H1 (cell line): Measurements from ENCODE around the gene IFT81. TPM values are rescaled to one million over a fixed set of nuclear protein-coding genes. Genes with fewer than 3 reads are reported as not detected.

Experiments used
- CTCF ChIA-PET: fragments of 300-600 bp; sonication (Branson Sonifier 250); formaldehyde crosslinking; loops from one replicate; lab custom pipeline; 2021; ENCODE audit not compliant: partially characterized antibody; lab: Charles Lee
- POLR2A ChIA-PET: fragments of 300-600 bp; sonication (Branson Sonifier 250); formaldehyde crosslinking; loops from one replicate; lab custom pipeline; 2021; ENCODE audit warnings: inconsistent platforms; ENCODE audit not compliant: partially characterized antibody; lab: Charles Lee
- DNase-seq, 2 experiments: peaks; one replicate each; pipeline versions ENCODE4 v3.0.0 to v3.0.0-alpha.2; 2010 to 2022; ENCODE audit warnings: low spot score in 2 of 2, low read depth in 1 of 2, mixed read lengths in 1 of 2
- FAIRE-seq: peaks from 2 replicates; lab custom pipeline; 2011; peaks lifted over from hg19 to GRCh38; lab: Jason Lieb, UNC
- H2AFZ ChIP-seq: 2 replicates; pipeline ENCODE4 v1.8.1; 2012; ENCODE audit warnings: low read length, inconsistent platforms
- H2AK5ac ChIP-seq: 2 replicates; pipeline ENCODE4 v1.6.1; 2013; ENCODE audit warnings: low read depth, low read length
- H2BK120ac ChIP-seq: replicated peaks from 2 replicates; pipeline ENCODE3; 2013; ENCODE audit warnings: low read depth, low read length, inconsistent platforms
- H2BK12ac ChIP-seq: 2 replicates; pipeline ENCODE4 v1.6.1; 2013; ENCODE audit warnings: low read depth, low read length
- H2BK15ac ChIP-seq: 2 replicates; pipeline ENCODE4 v1.6.1; 2013; ENCODE audit warnings: low read length
- H2BK20ac ChIP-seq: 2 replicates; pipeline ENCODE4 v1.6.1; 2013; ENCODE audit warnings: low read length
- H2BK5ac ChIP-seq: 2 replicates; pipeline ENCODE4 v1.6.1; 2013; ENCODE audit warnings: low read depth, low read length
- H3K14ac ChIP-seq: 2 replicates; pipeline ENCODE4 v1.6.1; 2013; ENCODE audit warnings: inconsistent platforms; ENCODE audit not compliant: insufficient read length
- H3K18ac ChIP-seq: 2 replicates; pipeline ENCODE4 v1.6.1; 2013; ENCODE audit warnings: low read length; ENCODE audit errors: extremely low read depth
- H3K23ac ChIP-seq: 2 replicates; pipeline ENCODE4 v1.6.1; 2013; ENCODE audit warnings: inconsistent platforms; ENCODE audit not compliant: insufficient read length
- H3K23me2 ChIP-seq: 2 replicates; pipeline ENCODE4 v1.6.1; 2013; ENCODE audit warnings: low read depth, low read length
- H3K27ac ChIP-seq: 2 replicates; pipeline ENCODE4 v1.6.1; 2011; ENCODE audit warnings: low read depth, low read length, inconsistent platforms
- H3K27me3 ChIP-seq, 4 experiments: replicated peaks in 1 of 4; 1 replicate in 1 of 4; 2 replicates in 3 of 4; pipeline versions ENCODE4 v1.6.1 to v1.8.1; 2011 to 2013; ENCODE audit warnings: low read length in 3 of 4, mild to moderate bottlenecking in 3 of 4, inconsistent platforms in 2 of 4, mixed read lengths in 2 of 4, moderate library complexity in 1 of 4; ENCODE audit not compliant: control insufficient read depth in 3 of 4, insufficient read depth in 3 of 4; ENCODE audit errors: extremely low read depth in 1 of 4
- H3K36me3 ChIP-seq, 4 experiments: 2 replicates each; pipeline versions ENCODE4 v1.6.1 to v1.8.1; 2011 to 2013; ENCODE audit warnings: mild to moderate bottlenecking in 4 of 4, low read length in 3 of 4, moderate library complexity in 2 of 4, control low read depth in 1 of 4, inconsistent platforms in 1 of 4; ENCODE audit not compliant: insufficient read depth in 4 of 4, control insufficient read depth in 2 of 4
- H3K4ac ChIP-seq: replicated peaks from 2 replicates; pipeline ENCODE3; 2013; ENCODE audit warnings: low read length, low read depth, mixed read lengths, inconsistent platforms; ENCODE audit not compliant: insufficient read length
- H3K4me1 ChIP-seq, 4 experiments: replicated peaks in 1 of 4; 1 replicate in 1 of 4; 2 replicates in 3 of 4; pipeline versions ENCODE4 v1.6.1 to v1.8.1; 2011 to 2013; ENCODE audit warnings: low read length in 3 of 4, inconsistent platforms in 2 of 4, mixed read lengths in 1 of 4; ENCODE audit not compliant: insufficient read depth in 4 of 4, control insufficient read depth in 3 of 4
- H3K4me2 ChIP-seq, 2 experiments: 2 replicates each; pipeline versions ENCODE4 v1.6.1 to v1.8.1; 2011 to 2013; ENCODE audit warnings: low read depth in 2 of 2, low read length in 2 of 2, control low read depth in 1 of 2, inconsistent platforms in 1 of 2, mild to moderate bottlenecking in 1 of 2; ENCODE audit not compliant: insufficient read depth in 1 of 2
- H3K4me3 ChIP-seq, 4 experiments: fragments of 200-600, 300-600 bp in 1 of 4; sonication (generic), shearing (Covaris generic), sonication (Bioruptor Twin) in 1 of 4; 2 replicates each; pipeline versions ENCODE4 v1.5.1 to v1.8.1; 2011 to 2016; ENCODE audit warnings: low read length in 4 of 4, low read depth in 3 of 4, control low read depth in 2 of 4, inconsistent platforms in 2 of 4, mild to moderate bottlenecking in 2 of 4, mixed read lengths in 1 of 4, moderate library complexity in 1 of 4; ENCODE audit not compliant: insufficient read depth in 2 of 4; ENCODE audit errors: extremely low read depth in 1 of 4
- H3K56ac ChIP-seq: replicated peaks from 2 replicates; pipeline ENCODE3; 2013; ENCODE audit warnings: low read depth, mild to moderate bottlenecking, mixed read lengths, low read length, inconsistent platforms; ENCODE audit not compliant: insufficient read length
- H3K79me1 ChIP-seq: 2 replicates; pipeline ENCODE4 v1.6.1; 2013; ENCODE audit warnings: low read depth, low read length, control low read depth
- H3K79me2 ChIP-seq, 2 experiments: 2 replicates each; pipeline versions ENCODE4 v1.6.1 to v1.8.1; 2012 to 2013; ENCODE audit warnings: low read length in 2 of 2, mild to moderate bottlenecking in 2 of 2, inconsistent platforms in 1 of 2; ENCODE audit not compliant: insufficient read depth in 2 of 2, control insufficient read depth in 1 of 2
- H3K9ac ChIP-seq, 4 experiments: replicated peaks in 1 of 4; 1 replicate in 1 of 4; 2 replicates in 3 of 4; pipeline versions ENCODE4 v1.6.1 to v1.8.1; 2011 to 2013; ENCODE audit warnings: low read depth in 3 of 4, low read length in 3 of 4, control low read depth in 2 of 4, mild to moderate bottlenecking in 2 of 4, moderate library complexity in 2 of 4, inconsistent platforms in 1 of 4; ENCODE audit errors: extremely low read depth in 1 of 4
- H3K9me3 ChIP-seq, 2 experiments: 2 replicates each; pipeline versions ENCODE4 v1.6.1 to v1.8.1; 2012 to 2013; ENCODE audit warnings: mild to moderate bottlenecking in 2 of 2, moderate library complexity in 2 of 2, control low read depth in 1 of 2, inconsistent platforms in 1 of 2, low read depth in 1 of 2, low read length in 1 of 2, mixed read lengths in 1 of 2; ENCODE audit not compliant: insufficient read depth in 2 of 2
- H4K20me1 ChIP-seq, 2 experiments: replicated peaks in 1 of 2; 2 replicates each; pipeline versions ENCODE3 to v1.8.1; 2011 to 2013; ENCODE audit warnings: inconsistent platforms in 2 of 2, low read length in 2 of 2, mild to moderate bottlenecking in 1 of 2; ENCODE audit not compliant: insufficient read depth in 2 of 2, control insufficient read depth in 1 of 2
- H4K5ac ChIP-seq: 2 replicates; pipeline ENCODE4 v1.6.1; 2013; ENCODE audit warnings: low read length, low read depth, mixed read lengths, inconsistent platforms; ENCODE audit not compliant: insufficient read length
- H4K8ac ChIP-seq: 2 replicates; pipeline ENCODE4 v1.8.0; 2013; ENCODE audit warnings: mild to moderate bottlenecking, moderate library complexity, low read length, inconsistent platforms; ENCODE audit not compliant: insufficient read depth; ENCODE audit errors: extremely low read depth
- H4K91ac ChIP-seq: replicated peaks from 2 replicates; pipeline ENCODE3; 2013; ENCODE audit warnings: low read length, mixed read lengths, inconsistent platforms; ENCODE audit not compliant: insufficient read length
- GABPA ChIP-seq: IDR thresholded peaks from 2 replicates; pipeline ENCODE4 v1.6.1; 2011; ENCODE audit warnings: mild to moderate bottlenecking, low read length, moderate library complexity, borderline replicate concordance; ENCODE audit not compliant: insufficient read depth
- WGBS, 2 experiments: shearing (Covaris generic) in 1 of 2; methylation state at CpG; one replicate each; pipeline versions ENCODE4 v1.1.6 to v1.1.7; 2013 to 2015; ENCODE audit warnings: low lambda C conversion rate in 2 of 2, mixed read lengths in 2 of 2, inconsistent platforms in 1 of 2, low coverage in 1 of 2, missing lambda C conversion rate in 1 of 2; ENCODE audit not compliant: insufficient replicate concordance in 2 of 2, insufficient coverage in 1 of 2, insufficient read length in 1 of 2; ENCODE audit errors: extremely low coverage in 1 of 2, missing lambda C conversion rate in 1 of 2; 5-methylcytosine and 5-hydroxymethylcytosine counted together
- polyA plus RNA-seq, 7 experiments: library from polyadenylated mRNA; depleted of rRNA in 3 of 7; stranded (reverse) in 5 of 7; unstranded in 2 of 7; fragments of >200 nt in 5 of 7; fragments of 200-250 nt in 2 of 7; gene quantifications; 1 replicate in 5 of 7; 2 replicates in 1 of 7; 4 replicates in 1 of 7; pipeline versions ENCODE4 v1.2.1 to v1.2.3, GENCODE V29; 2011 to 2013; ENCODE audit warnings: missing spikeins in 2 of 7, mixed read lengths in 2 of 7
- total RNA-seq: library from RNA; stranded (reverse); fragmentation: NEBNext Ultra II Directional; extraction: Animal tissue kit (Norgen Biotek cat#: 25700); gene quantifications from 2 replicates; pipeline ENCODE4 v1.2.1, GENCODE V29; 2021

Gene IFT81
- total and polyA plus RNA-seq, 2 of the 8 experiments (the other 6 are each of a cell fraction or from before 2014, with no cell fraction given): 4.1 to 14.5 TPM

DNA sequence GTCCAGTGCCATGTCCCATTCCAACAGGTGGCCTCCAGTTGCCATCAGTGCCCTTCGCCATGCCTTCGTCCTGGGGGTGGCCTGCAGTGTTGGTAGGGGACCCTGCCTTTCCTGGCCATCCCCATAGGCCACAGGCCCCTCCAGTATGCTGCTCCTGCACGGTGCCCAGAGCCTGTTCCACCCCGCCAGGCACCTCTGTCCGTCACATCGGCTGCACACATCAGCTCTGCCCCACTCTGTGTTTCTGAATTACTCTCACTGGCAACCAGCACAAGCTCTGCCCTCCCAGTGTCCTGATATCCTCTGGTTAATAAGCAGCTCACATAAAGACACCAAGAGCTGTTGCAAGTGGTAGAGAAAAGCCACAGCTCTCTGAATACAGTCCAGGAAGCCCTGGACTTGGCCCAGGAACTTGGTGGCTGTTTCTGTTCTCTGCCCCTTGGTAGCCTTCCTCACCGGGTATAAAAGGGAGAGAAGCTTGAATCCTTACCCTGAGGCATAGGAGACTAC, 125.6 kb downstream of the IFT81 start:
- CTCF ChIA-PET: interaction anchor here (0.6 to 2.4 kb wide), 10 partner anchors 11 to 284 kb away, joined by 3 to 7 read pairs (median 3); no protein-coding TSS in a partner anchor
- Histone ChIP-seq H2BK120ac (no peak overlapping the region), H3K9ac (no peak overlapping the region), H2BK12ac (no peak overlapping the region), H3K27me3 (no peaks in the 10 kb centered on the region), H2BK20ac (no peak overlapping the region), H2BK5ac (no peak overlapping the region), H3K23me2 (no peaks in the 10 kb centered on the region), H3K4me1 (peaks cover 2 to 9% (median 4%) of the 10 kb centered on the region in 4 experiments; a peak in 6 of 7 replicates), H3K9me3 (no peaks in the 10 kb centered on the region), H4K20me1 (no peaks in the 10 kb centered on the region), H4K8ac (no peak overlapping the region), H2AFZ (no peak overlapping the region), H3K14ac (no peak overlapping the region), H2BK15ac (no peak overlapping the region), H4K91ac (no peak overlapping the region), H3K18ac (no peak overlapping the region), H3K79me2 (no peaks in the 10 kb centered on the region), H3K56ac (no peak overlapping the region), H4K5ac (no peak overlapping the region), H3K36me3 (no peaks in the 10 kb centered on the region), H3K4me3 (no peak overlapping the region), H3K4me2 (no peak overlapping the region), H3K23ac (no peak overlapping the region), H3K79me1 (no peaks in the 10 kb centered on the region), H3K4ac (no peak overlapping the region), H3K27ac (no peak overlapping the region), H2AK5ac (no peak overlapping the region)
- no peak for TF ChIP-seq GABPA
- DNase-seq (no peak), FAIRE-seq (no peak)
- 92% methylated on average over 7 of the region's 7 CpGs; no CpG with 5 or more reads in 1 of the 2 experiments for WGBS, 2 experiments
- POLR2A ChIA-PET: interaction anchor here (1.0 to 2.0 kb wide), 6 partner anchors 10 to 219 kb away, joined by 3 to 7 read pairs (median 5); partner anchors contain the start of genes ATP2A2, FAM216A and GPN3
